B cell (primary cell): ENCODE measurements around the gene HOXA3.

ENCODE experiments used
- CTCF ChIP-seq: fragments of 200-600 bp; IDR thresholded peaks from one replicate; pipeline ENCODE4 v1.8.0; 2022; ENCODE audit warnings: antibody characterized with exemption, mild to moderate bottlenecking
- EZH2 ChIP-seq: IDR thresholded peaks from 2 replicates; pipeline ENCODE4 v1.6.1; 2012; ENCODE audit warnings: borderline replicate concordance, low read depth, mild to moderate bottlenecking, moderate library complexity, low read length; ENCODE audit not compliant: insufficient read depth, poor library complexity, severe bottlenecking

DNA sequence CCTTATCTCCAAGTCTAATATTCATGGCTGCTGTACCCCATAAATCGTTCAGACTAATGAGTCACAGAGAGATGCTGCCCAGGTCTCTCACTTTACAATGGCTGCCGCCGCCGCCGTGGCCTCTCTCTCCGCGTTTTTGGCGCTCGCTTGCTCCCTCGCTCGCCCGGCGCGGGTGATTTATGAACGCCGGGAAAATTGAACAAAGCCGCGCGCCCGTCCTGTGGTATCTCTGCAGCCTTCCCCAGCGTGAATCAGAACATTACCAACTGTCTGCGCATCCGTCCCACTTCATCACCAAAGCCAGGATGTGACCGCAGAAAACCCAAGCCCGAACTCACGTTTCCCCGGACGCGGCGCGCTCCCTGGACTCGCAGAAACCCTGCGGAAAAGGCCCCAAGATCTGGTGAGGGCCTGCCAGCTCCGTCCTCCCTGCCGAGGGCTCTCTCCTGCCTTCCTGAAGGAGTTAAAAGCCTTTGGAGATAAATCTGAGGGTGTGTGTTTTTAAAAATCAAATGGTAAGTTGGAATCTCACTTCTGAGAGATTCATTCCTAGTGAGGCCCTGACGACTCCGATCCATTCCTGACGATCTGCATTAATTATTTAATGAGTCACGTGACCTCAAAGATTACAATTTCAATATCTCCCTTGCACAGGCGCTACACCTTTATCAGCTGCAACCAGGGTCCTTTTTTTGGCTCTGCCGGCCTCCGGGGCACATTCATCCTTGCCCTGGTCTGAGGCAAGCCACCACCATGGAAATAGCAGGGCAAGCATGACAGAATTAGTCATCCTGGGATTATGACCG lies 28.1 kb downstream of the HOXA3 start:
- TF ChIP-seq CTCF = no peak
- TF ChIP-seq EZH2 = no peak
